Omental fat pad (tissue), 4 donors: Measurements from ENCODE around the gene RIMBP2. TPM values are rescaled to one million over a fixed set of nuclear protein-coding genes. Genes with fewer than 3 reads are reported as not detected.

Experiments used
- ATAC-seq: fragments of 150-250 bp; one replicate; pipeline ENCODE4 v1.9.1; 2016; ENCODE audit warnings: mild to moderate bottlenecking, moderate library complexity; ENCODE audit not compliant: low FRiP score
- DNase-seq: peaks from one replicate; pipeline ENCODE4 v3.0.0-alpha.2; 2019; ENCODE audit warnings: low spot score
- total RNA-seq, 4 donors: library from RNA; depleted of rRNA; stranded (reverse); fragments of >200 nt; gene quantifications; one replicate each; pipeline ENCODE4 v1.1.0, GENCODE V29; 2016
- TF ChIP-seq, protein P1 (sequence below), 3 donors: fragments of 450-650 bp; IDR thresholded peaks; one replicate each; pipeline ENCODE4 v1.5.1; 2016 to 2017; ENCODE audit warnings: antibody characterized with exemption in 3 of 3, mild to moderate bottlenecking in 3 of 3, moderate library complexity in 2 of 3

RIMBP2 gene
- total RNA-seq, 4 donors from 2014 or later: 0.36 to 3.2 (median 1.6) TPM; not detected in 1

DNA sequence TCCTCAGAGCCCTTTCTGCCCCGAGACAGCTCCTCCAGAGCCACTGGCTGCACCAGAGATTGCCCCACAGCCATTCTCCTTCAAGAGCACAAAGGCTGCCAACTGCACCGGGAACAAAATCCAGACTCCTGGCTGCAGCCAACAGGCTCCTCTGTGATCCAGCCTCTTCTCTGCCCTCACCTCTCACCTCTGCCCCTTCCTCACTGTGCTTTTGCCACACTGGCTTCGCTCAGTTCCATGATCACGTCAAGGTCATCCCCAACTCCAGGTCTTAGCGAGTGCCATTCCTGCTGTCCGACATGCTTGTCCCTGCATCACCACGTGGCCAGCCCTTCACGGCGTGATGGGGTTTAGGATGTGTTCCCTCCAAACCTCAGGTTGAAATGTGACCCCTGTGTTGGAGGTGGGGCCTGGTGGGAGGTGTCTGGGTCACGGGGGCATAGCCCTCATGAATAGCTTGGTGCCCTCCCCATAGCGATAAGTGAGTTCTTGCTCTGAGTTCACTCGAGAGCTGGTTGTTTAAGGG lies 229.1 kb downstream of the RIMBP2 start:
- TF ChIP-seq, protein P1, sequence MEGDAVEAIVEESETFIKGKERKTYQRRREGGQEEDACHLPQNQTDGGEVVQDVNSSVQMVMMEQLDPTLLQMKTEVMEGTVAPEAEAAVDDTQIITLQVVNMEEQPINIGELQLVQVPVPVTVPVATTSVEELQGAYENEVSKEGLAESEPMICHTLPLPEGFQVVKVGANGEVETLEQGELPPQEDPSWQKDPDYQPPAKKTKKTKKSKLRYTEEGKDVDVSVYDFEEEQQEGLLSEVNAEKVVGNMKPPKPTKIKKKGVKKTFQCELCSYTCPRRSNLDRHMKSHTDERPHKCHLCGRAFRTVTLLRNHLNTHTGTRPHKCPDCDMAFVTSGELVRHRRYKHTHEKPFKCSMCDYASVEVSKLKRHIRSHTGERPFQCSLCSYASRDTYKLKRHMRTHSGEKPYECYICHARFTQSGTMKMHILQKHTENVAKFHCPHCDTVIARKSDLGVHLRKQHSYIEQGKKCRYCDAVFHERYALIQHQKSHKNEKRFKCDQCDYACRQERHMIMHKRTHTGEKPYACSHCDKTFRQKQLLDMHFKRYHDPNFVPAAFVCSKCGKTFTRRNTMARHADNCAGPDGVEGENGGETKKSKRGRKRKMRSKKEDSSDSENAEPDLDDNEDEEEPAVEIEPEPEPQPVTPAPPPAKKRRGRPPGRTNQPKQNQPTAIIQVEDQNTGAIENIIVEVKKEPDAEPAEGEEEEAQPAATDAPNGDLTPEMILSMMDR (IDR thresholded peaks at IDR 0.05): no peak
- no peak for DNase-seq
- ATAC-seq: no peak

DNA sequence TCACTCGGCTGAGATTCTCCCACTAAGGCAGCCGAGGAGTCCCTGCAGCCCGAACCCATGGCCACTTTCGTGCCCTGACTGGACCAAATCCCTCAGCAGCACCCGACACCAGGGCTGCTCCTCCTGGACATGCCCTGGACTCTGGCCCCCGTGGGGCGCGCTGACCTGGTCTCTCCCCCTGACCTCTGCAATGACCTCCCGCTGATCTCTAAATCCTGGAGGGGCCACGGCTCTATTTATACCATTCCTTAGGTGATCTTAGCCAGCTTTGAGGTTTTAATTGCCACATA lies 230.0 kb downstream of the RIMBP2 start:
- TF ChIP-seq, protein P1 (IDR thresholded peaks at IDR 0.05): no peak
- ATAC-seq: no peak
- DNase-seq: no peak

DNA sequence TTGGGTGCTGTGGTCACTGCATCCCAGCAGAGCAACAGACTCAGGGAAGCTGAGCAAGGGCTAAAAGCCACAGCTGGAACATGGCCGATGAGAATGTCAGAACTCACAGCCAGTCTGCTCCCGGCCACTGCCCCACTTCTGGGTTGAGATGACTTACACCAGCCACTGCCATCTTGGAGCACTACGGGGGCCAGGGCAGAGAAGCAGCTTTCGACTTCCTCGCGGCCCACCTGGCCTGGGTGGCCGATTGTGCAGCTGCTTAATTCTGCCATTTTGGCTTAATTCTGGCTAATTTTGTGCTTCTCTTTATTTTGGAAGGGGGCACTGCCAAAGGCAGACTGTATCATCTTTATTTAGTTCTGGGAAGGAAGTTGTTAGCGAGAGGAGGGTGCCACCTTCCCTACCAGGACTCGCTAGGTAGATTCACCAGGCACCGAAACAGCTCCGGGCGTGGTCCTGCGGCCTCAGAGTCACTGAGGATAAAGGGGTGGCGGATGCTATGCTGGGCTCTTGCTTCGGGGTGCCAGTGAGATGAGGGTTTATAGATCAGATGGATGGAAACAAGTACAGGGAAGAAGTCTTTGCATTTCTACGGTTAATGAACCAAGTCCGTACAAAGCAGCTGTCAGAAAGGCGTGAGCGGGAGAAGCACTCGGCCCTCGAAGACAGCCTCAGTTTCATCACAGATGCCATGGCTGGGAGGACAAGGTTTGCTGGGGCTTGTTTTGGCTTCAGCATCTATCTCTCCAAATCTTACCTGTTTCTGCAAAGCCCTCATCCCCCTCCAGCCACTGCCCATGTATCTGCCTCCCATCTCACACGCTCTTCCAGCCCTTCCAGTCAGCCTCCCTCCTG lies 230.6 kb downstream of the RIMBP2 start:
- TF ChIP-seq, protein P1 (IDR thresholded peaks at IDR 0.05): no peak
- DNase-seq: no peak
- ATAC-seq: no peak

DNA sequence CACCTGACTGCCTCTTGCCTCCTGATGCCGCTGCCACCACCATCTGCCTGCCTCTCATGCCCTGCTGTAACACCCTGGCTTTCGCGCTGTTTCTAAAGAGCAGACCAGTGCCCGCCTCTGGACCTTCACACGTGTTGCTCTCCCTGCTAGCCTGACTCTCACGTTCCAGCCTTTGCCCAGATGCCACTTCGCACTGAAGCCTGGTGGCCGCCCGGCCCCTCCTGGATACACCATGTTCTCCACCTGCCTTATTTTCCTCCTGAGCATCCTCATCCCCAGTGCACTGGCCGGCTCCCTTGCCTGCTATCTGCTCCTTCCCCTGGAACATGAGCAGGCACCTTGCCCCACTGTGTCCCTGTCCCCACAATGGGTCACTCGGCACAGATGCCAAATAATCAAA lies 231.9 kb downstream of the RIMBP2 start:
- DNase-seq: no peak
- TF ChIP-seq, protein P1 (IDR thresholded peaks at IDR 0.05): no peak
- ATAC-seq: no peak

DNA sequence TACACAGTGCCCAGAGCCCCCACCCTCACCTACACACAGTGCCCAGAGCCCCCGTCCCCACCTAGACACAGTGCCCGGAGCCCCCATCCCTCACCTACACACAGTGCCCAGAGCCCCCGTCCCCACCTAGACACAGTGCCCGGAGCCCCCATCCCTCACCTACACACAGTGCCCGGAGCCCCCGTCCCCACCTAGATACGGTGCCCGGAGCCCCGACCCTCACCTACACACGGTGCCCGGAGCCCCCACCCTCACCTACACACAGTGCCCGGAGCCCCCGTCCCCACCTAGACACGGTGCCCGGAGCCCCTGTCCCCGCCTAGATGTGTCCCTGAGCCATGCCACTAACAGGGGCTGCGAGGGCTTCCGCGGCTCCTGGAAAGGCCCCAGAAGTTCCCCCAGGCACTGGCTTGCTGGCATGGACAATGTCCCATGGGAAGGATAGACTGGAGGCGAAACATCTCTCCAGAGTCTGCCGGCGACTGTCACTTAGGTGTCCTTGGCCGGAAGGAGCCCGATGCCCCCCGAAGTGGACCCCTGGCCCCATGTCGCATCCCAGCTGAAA lies 232.4 kb downstream of the RIMBP2 start:
- ATAC-seq (no peak), DNase-seq (no peak)
- TF ChIP-seq, protein P1 (IDR thresholded peaks at IDR 0.05): no peak

DNA sequence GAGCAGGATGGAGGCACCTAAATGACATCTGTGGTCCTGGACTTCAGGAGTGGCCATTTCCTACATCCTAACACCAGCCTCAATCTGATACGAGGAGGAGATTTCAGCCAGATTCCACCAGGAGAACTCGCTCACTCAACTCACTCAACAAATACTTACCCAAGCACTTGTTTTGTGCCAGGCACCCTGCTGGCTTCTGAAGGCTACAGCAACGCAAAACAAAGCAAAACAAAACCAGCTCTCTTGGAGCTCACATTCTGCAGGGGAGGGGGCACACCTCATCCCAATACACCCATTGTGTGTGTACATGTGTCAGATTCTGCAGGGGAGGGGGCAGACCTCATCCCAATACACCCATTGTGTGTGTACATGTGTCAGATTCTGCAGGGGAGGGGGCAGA lies 233.7 kb downstream of the RIMBP2 start:
- DNase-seq (no peak), ATAC-seq (no peak)
- TF ChIP-seq, protein P1 (IDR thresholded peaks at IDR 0.05): no peak
